A673 (cell line): Measurements from ENCODE around the gene BSN.

Source experiments
- EZH2 ChIP-seq: fragments of 200-600 bp; sonication (generic); IDR thresholded peaks from 2 replicates; pipeline ENCODE4 v1.6.1; 2017; ENCODE audit warnings: borderline replicate concordance, low read depth, mild to moderate bottlenecking, mixed read lengths, antibody characterized with exemption, low read length; ENCODE audit not compliant: poor library complexity, severe bottlenecking
- TF ChIP-seq, protein P1 (sequence below): fragments of 300-800, 200-600 bp; sonication (generic); conservative IDR thresholded peaks from 2 replicates; pipeline ENCODE4 v1.5.1; 2017; ENCODE audit warnings: low read depth, mild to moderate bottlenecking, antibody characterized with exemption, low read length, moderate library complexity, mixed read lengths

DNA sequence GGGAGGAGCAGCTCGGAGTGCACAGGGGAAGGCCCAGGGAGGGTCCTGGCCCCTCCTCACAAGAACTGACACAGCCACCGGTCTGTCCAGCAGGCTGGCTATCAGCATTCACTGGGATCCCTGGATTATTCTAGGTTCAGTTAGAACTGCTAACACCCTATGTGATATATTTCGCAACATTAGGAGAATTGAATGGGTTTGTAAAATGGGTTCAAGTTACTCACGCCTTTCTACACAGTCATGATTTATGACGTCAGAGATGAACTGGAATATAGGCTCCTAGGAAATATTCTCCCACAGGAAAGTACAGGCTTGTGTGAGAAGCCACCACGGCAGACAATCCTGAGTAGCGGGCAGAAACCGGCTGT, 969 bp upstream of the BSN start:
- TF ChIP-seq, protein P1, sequence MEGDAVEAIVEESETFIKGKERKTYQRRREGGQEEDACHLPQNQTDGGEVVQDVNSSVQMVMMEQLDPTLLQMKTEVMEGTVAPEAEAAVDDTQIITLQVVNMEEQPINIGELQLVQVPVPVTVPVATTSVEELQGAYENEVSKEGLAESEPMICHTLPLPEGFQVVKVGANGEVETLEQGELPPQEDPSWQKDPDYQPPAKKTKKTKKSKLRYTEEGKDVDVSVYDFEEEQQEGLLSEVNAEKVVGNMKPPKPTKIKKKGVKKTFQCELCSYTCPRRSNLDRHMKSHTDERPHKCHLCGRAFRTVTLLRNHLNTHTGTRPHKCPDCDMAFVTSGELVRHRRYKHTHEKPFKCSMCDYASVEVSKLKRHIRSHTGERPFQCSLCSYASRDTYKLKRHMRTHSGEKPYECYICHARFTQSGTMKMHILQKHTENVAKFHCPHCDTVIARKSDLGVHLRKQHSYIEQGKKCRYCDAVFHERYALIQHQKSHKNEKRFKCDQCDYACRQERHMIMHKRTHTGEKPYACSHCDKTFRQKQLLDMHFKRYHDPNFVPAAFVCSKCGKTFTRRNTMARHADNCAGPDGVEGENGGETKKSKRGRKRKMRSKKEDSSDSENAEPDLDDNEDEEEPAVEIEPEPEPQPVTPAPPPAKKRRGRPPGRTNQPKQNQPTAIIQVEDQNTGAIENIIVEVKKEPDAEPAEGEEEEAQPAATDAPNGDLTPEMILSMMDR: no peak
- no peak for TF ChIP-seq EZH2
